Epithelial cell of alveolus of lung (primary cell): ENCODE data around the gene VN1R2. TPM values are rescaled to one million over a fixed set of nuclear protein-coding genes. Genes with fewer than 3 reads are reported as not detected.

Experiments
- total RNA-seq: library from RNA; depleted of rRNA; stranded (reverse); fragments of >200 nt; gene quantifications from 2 replicates; pipeline ENCODE4 v1.2.1, GENCODE V29; 2015

VN1R2 gene, protein sequence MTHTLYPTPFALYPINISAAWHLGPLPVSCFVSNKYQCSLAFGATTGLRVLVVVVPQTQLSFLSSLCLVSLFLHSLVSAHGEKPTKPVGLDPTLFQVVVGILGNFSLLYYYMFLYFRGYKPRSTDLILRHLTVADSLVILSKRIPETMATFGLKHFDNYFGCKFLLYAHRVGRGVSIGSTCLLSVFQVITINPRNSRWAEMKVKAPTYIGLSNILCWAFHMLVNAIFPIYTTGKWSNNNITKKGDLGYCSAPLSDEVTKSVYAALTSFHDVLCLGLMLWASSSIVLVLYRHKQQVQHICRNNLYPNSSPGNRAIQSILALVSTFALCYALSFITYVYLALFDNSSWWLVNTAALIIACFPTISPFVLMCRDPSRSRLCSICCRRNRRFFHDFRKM
- not detected in 2 replicates for total RNA-seq

DNA sequence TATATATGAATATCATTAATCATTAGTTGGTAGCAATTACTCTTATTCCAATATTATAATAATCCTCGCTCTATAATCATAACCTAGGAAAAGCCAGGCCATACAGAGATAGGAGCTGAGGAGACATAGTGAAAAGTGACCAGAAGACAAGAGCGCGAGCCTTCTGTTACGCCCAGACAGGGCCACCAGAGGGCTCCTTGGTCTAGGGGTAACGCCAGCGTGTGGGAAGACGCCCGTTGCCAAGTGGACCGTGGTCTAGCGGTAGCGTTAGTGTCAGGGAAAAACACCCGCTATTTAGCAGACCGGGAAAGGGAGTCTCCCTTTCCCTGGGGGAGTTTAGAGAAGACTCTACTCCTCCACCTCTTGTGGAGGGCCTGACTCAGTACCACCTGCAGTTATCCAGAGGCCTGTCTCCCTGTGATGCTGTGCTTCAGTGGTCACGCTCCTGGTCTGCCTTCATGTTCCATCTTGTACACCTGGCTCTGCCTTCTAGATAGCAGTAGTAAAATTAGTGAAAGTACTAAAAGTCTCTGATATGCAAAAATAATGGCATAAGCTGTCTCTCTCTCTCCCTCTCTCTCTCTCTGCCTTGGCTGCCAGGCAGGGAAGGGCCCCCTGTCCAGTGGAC, at the start of gene VN1R2:
TSS of gene VN1R2 (plus strand) at position 578 of the 628 bp plus-strand sequence. CDS start 84 bp downstream, outside the sequence.

GRCh38 chr19:53254411-53255341, 3.4 kb upstream of the VN1R2 start, which contains the start of gene ZNF677:
TSS of gene ZNF677 (minus strand) at chr19:53254873. CDS start at chr19:53251550, 3,323 bp downstream.

DNA sequence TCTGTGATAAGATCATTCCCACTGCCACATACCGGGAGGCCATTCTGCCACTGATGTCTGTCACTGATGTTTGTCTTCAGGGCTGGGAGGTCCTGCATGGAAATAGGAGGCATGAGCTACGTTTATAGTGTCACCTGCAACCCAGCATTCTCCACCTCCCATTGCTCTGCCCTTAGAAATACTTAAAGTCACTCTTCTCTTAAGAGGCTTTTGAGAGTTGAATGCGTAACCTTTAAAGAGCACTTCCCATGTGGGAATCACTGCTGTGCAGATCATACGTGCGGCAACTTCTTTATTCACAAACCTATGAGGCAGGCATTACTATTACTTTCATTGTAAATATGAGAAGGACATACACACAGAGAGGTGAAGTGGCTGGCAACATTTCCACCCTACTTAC, 9.5 kb downstream of the VN1R2 start, which contains the start of gene VN1R4:
TSS of gene VN1R4 (minus strand) at position 101 of the 400 bp plus-strand sequence. CDS start at position 43, 58 bp downstream.

Other genes with a start within 250 kb of the VN1R2 start
- gene ERVV-1, start 244.4 kb upstream of the VN1R2 start, total RNA-seq: not detected in 2 replicates
- not detected in 2 replicates for gene ERVV-2, start 213.6 kb upstream of the VN1R2 start, total RNA-seq
- 10.6 and 37.3 TPM in 2 replicates for gene ZNF160, start 154.9 kb upstream of the VN1R2 start, total RNA-seq
- gene ZNF415, start 125.4 kb upstream of the VN1R2 start, total RNA-seq: 3.7 and 8.7 TPM in 2 replicates
- 2.3 and 7.0 TPM in 2 replicates for gene ZNF347, start 99.2 kb upstream of the VN1R2 start, total RNA-seq
- 0.65 and 3.8 TPM in 2 replicates for gene ZNF665, start 64.9 kb upstream of the VN1R2 start, total RNA-seq
- gene ZNF677, start 3.4 kb upstream of the VN1R2 start, total RNA-seq: 9.2 and 25.4 TPM in 2 replicates
- not detected in 2 replicates for gene VN1R4, start 9.4 kb downstream of the VN1R2 start, total RNA-seq
- 4.4 and 5.5 TPM in 2 replicates for gene ZNF845, start 75.5 kb downstream of the VN1R2 start, total RNA-seq
- 1.2 and 2.5 TPM in 2 replicates for gene ZNF525, start 107.4 kb downstream of the VN1R2 start, total RNA-seq
- 6.1 and 8.5 TPM in 2 replicates for gene ZNF765, start 136.9 kb downstream of the VN1R2 start, total RNA-seq
- 5.9 and 11.7 TPM in 2 replicates for gene ZNF761, start 173.7 kb downstream of the VN1R2 start, total RNA-seq
- 1.5 and 2.5 TPM in 2 replicates for gene ZNF813, start 209.4 kb downstream of the VN1R2 start, total RNA-seq